Chondrocyte (in vitro differentiated cells): ENCODE data around the gene CFHR4. TPM values are rescaled to one million over a fixed set of nuclear protein-coding genes. Genes with fewer than 3 reads are reported as not detected.
"Not testable (repeated sequence)": the region's sequence is repeated elsewhere in the genome, so short reads cannot be mapped to it uniquely, and the experiment has no call there.

Source experiments
- DNase-seq: peaks from one replicate; pipeline ENCODE4 v3.0.0; 2021; ENCODE audit warnings: mixed read lengths, low spot score
- H3K27ac Mint-ChIP-seq: one replicate; pipeline ENCODE4 v1.8.0; 2021; ENCODE audit warnings: mild to moderate bottlenecking, moderate library complexity, mixed read lengths; ENCODE audit not compliant: unreplicated experiment
- H3K27me3 Mint-ChIP-seq: 2 replicates; pipeline ENCODE4 v1.8.0; 2021; ENCODE audit warnings: low read depth, mixed read lengths
- H3K36me3 Mint-ChIP-seq: 2 replicates; pipeline ENCODE4 v1.8.0; 2021; ENCODE audit warnings: low read depth, mixed read lengths
- H3K4me1 Mint-ChIP-seq: 2 replicates; pipeline ENCODE4 v1.8.0; 2021; ENCODE audit warnings: low read depth, mild to moderate bottlenecking, mixed read lengths
- H3K4me3 Mint-ChIP-seq: one replicate; pipeline ENCODE4 v1.8.0; 2021; ENCODE audit warnings: mild to moderate bottlenecking, moderate library complexity, mixed read lengths; ENCODE audit not compliant: unreplicated experiment
- H3K9me3 Mint-ChIP-seq: 2 replicates; pipeline ENCODE4 v1.8.0; 2021; ENCODE audit warnings: low read depth, mixed read lengths
- CTCF ChIP-seq: fragments of 200-600 bp; sonication (generic); IDR thresholded peaks from 2 replicates; pipeline ENCODE4 v1.5.0; 2021; ENCODE audit warnings: antibody characterized with exemption, mild to moderate bottlenecking, moderate library complexity
- total RNA-seq: library from RNA; stranded (reverse); gene quantifications from 3 replicates; pipeline ENCODE4 v1.2.1, GENCODE V29; 2021

Gene CFHR4
- total RNA-seq, 1 donor from 2014 or later = not detected

DNA sequence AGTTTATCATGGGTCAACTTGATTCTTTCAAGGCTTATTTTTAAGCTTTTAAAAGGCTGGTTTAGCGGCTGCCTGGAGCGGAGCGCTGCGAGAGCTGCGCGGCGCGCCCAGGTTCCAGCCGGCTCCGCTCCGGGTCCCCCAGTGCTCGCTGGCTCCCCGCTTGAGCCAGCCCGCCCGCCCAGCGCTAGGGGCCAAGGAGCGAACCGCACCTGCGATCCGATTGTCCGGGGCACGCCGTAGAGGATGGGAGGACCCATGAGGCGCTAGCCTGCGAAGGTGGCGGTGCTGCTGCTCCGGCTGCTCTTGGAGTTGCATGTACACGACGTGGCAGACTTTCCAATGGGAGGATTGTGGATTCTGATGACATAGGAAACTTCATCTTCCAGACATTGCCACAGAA is 9.9 kb upstream of the CFHR4 start:
- TF ChIP-seq CTCF = no peak
- H3K4me3 Mint-ChIP-seq = peak overlapping the region; percentile 59

DNA sequence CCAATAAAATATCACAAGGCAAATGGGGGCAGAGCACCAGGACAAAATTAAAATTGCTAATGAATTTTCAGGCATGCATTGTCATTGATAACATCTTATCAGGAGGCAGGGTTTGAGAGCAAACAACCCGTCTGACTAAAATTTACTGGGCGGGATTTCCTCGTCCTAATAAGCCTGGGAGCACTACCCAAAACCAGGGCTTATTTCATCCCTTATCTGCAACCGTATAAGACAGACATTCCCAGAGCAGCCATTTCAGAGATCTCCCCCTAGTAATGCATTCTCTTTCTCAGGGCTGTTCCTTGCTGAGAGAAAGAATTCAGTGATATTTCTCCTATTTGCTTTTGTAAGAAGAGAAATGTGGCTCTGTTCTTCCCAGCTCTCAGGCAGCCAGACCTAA is 1.3 kb upstream of the CFHR4 start:
- H3K27me3 Mint-ChIP-seq, H3K4me1 Mint-ChIP-seq, H3K27ac Mint-ChIP-seq: not testable (repeated sequence)

More for the DNA sequence above, 9.9 kb upstream of the CFHR4 start:
- peaks cover 24% of the 10 kb centered on the region for H3K27me3 Mint-ChIP-seq
- peak; percentile 80 for DNase-seq
- peaks cover 7% of the 10 kb centered on the region for H3K9me3 Mint-ChIP-seq
- H3K36me3 Mint-ChIP-seq = peaks cover 1% of the 10 kb centered on the region
- H3K4me1 Mint-ChIP-seq = peaks cover 6% of the 10 kb centered on the region
- no peak overlapping the region for H3K27ac Mint-ChIP-seq

DNA sequence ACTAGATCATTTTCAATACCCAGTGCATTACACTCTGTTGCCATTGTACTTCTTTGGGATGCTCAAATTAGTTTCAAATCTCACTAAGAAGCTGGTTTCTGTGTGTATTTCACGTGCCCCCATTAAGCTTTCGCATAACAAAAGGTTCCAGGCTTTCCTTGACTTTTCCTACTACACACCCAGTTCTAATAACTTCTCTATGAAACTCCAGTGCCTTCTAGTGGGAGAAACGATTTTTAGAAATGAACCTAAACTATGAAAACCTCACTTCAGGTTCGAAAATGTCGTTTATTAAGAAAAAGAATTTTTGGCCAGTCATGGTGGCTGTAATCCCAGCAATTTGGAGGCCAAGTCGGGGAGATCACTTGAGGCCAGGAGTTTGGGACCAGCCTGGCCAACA is 2.8 kb downstream of the CFHR4 start:
- Mint-ChIP-seq H3K4me1 (no peaks in the 10 kb centered on the region), H3K27me3 (peaks cover 8% of the 10 kb centered on the region), H3K9me3 (peaks cover 13% of the 10 kb centered on the region), H3K36me3 (no peaks in the 10 kb centered on the region), H3K27ac (no peak overlapping the region), H3K4me3 (no peak overlapping the region)
- peak; percentile 27 for TF ChIP-seq CTCF
- DNase-seq = no peak

More for the DNA sequence above, 1.3 kb upstream of the CFHR4 start:
- not testable (repeated sequence) for DNase-seq, H3K4me3 Mint-ChIP-seq, H3K36me3 Mint-ChIP-seq
- H3K9me3 Mint-ChIP-seq = peaks cover 20% of the 10 kb centered on the region

DNA sequence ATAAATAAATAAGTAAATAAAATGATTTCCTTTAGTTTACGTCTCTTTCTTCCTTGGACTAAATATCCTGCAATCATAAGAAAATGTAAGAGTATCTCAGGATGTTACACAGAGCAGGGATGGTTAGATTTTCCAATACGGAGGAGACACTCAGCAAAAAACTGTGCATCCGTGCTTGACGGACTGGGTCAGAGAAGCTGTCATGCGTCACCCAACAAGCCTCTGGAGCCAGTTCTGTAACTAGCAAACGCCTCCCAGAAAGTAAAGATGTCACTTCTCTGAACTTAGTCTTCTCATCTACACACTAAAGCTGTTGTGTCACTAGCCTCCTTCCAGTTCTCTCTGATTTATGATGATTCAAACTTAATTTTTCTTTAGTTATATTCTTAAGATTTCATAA is 3.4 kb downstream of the CFHR4 start:
- Mint-ChIP-seq H3K4me3 (no peak overlapping the region), H3K27me3 (peaks cover 8% of the 10 kb centered on the region), H3K9me3 (peaks cover 11% of the 10 kb centered on the region), H3K27ac (no peak overlapping the region), H3K4me1 (no peaks in the 10 kb centered on the region), H3K36me3 (no peaks in the 10 kb centered on the region)
- no peak for TF ChIP-seq CTCF
- no peak for DNase-seq

GRCh38 chr1:196896355-196896754 is 8.5 kb downstream of the CFHR4 start:
- H3K27ac Mint-ChIP-seq = no peak overlapping the region
- H3K9me3 Mint-ChIP-seq = no peaks in the 10 kb centered on the region
- no peak overlapping the region for H3K4me3 Mint-ChIP-seq
- peaks cover 4% of the 10 kb centered on the region for H3K27me3 Mint-ChIP-seq
- no peak for TF ChIP-seq CTCF
- no peaks in the 10 kb centered on the region for H3K4me1 Mint-ChIP-seq
- DNase-seq = no peak
- no peaks in the 10 kb centered on the region for H3K36me3 Mint-ChIP-seq

DNA sequence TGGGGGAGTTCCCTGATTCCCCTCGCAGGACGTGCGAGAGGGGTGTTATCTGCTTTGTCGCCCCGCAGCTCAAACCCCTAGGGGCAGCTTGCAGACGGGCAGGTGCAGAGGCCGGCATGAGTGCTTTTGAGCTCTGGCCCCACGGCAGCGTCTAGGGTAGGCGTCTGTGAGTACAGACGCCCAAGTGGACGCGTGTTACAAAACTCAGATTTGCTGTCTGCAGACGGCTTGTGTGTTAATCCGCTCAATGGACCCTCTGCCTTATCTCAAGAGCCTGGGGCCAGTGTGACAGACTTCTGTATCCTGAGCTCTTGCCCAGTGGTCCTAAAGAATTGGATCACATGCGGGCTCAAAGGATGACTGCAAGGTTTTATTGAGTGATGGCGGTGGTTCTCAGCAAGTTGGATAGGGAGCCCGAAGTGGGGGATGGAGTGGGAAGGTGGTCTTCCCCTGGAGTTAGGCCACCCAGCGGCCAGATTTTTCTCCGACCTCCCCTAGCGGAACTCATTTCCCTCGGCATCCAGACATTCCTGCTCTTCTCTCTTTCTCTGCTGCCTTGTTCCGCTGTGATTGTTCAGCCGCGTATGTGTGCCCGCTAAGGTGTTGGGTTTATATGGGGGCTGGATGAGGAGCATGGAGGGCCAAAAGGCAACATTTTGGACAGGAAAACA is 9.4 kb downstream of the CFHR4 start:
- Mint-ChIP-seq H3K4me1 (no peaks in the 10 kb centered on the region), H3K27ac (no peak overlapping the region), H3K27me3 (peaks cover 4% of the 10 kb centered on the region), H3K9me3 (no peaks in the 10 kb centered on the region), H3K4me3 (no peak overlapping the region), H3K36me3 (no peaks in the 10 kb centered on the region)
- no peak for TF ChIP-seq CTCF
- no peak for DNase-seq
